ENCODE data around the gene LHPP.

LHPP gene

DNA sequence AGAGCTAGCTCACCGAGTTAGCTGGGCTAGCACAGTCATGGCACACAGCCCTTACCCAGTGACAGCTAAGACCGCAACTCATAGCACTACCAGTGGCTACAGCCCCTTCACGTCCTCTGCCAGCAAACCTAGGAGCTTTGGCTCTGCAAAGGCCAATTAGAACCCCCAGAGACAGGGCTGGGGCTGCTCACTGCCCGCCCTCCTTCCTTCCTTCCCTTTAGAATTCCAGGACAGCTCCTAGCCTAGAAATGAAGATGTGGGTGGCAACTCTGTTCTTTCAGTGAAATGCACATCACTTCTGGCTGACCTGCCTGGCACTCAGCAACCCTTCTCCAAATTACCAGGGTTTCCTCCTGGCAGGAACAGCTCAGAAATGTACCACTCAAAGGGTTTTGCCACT lies 182.6 kb downstream of the LHPP start:
- TF ChIP-seq GATA2 (IDR thresholded peaks at IDR 0.05; ENCODE audit: low read depth, low read length) (no peak), GATA3 (IDR thresholded peaks at IDR 0.05; ENCODE audit: low read depth, low read length) (no peak)

DNA sequence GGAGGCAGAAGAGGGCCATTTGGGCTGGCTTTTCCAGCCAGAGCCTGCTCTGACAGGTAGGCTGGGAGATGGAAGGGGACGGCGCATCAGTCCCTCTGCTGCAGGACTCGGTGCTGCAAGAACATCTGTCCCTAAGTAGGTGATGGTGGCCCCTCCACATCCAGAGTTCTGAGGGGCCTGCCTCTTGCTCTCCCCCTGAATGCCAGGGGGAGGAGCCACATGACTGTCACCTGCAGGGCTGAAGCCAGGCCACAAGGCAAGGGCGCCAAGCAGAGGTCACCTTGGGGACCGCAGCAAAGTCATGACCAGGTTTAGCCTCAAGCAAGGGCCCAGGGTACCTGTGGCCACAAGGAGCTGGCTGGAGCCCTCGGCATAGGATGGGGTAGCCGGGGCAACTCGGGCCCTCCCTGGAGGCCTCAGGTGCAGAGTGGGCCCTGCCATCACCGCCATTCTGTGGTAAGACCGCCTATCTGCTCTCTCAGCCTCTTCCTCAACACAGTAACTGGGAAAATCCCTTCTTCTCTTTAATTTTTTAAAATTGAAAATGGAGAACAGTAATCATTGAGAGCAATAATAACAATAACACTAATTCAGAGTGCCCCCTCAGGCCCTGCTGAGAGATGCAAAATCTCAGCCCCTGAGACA lies 183.3 kb downstream of the LHPP start:
- TF ChIP-seq GATA3 (IDR thresholded peaks at IDR 0.05; ENCODE audit: low read depth, low read length): no peak
- TF ChIP-seq GATA2 (IDR thresholded peaks at IDR 0.05; ENCODE audit: low read depth, low read length): no peak

DNA sequence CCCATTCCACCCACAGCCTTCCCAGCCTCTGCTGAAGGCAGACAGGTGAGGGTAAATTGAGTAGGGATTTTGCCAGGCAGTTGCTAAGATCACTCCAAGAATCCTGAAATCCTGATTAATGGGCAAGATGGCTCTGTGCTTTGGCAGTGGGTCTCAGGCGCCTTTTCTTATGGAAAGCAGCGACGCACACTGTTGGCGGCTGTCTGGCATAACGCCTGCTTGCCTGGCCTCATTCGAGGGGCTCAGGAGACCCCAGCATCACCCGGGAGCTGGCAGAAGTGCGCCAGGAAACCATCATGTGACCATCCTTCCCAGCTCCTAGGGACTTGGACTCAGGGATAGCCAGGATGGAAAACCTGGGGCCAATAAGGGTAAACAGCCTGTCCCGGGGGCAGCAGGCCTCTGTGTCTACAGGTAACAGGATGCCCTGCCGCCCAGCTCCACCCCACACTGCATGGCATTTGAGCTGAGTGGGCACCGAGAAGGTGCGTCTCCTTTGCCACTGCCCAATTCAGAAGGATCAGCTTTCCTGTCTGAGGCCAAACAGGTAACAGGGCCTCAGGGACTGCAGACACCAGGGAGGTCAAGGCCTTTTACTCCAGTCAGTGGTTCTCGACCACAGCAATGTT lies 184.0 kb downstream of the LHPP start:
- TF ChIP-seq GATA3 (IDR thresholded peaks at IDR 0.05; ENCODE audit: low read depth, low read length) (no peak), GATA2 (IDR thresholded peaks at IDR 0.05; ENCODE audit: low read depth, low read length) (no peak)

DNA sequence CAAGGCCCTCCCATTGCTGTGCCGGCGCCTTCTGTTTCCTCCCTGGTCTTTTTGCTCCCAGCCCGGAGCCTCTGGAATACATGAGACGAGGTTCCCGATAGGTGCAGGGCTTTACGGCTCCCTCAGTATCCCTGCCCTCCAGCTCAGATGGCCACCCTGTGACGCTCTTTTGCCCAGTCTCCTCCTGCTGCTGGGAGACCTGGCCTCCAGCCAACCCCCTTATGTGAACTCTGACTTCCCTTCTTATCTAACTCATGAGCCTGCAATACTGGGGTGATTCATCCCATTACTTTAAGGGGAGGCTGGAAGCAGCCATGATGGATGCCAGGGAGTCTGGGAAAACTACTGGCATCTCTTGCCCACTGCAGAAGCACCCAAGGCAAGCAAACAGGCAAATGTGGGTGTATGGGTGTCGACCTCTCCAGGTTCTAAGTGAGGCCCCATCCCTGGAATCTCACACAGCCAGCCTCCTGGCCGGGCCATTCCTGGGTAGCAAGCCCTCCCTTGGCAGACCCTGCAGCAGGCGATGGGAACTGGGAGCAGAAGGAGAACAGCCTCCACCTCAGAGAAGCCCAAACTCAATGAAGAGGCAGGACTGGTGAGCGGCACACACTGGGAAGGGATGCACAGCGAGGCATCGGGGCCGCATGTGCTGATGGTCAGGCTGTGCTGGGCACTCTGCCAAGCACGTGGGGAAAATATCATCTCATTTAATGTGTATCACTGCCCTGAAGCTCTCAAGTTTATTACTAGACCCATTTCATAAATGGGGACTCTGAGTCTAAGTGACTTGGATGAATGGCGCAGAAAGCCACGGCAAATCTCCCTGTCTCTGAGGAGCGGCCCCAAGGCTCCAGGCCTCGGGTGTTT lies 185.1 kb downstream of the LHPP start:
- TF ChIP-seq GATA2 (IDR thresholded peaks at IDR 0.05; ENCODE audit: low read depth, low read length) (no peak), GATA3 (IDR thresholded peaks at IDR 0.05; ENCODE audit: low read depth, low read length) (no peak)

- no peak for TF ChIP-seq GATA2 (IDR thresholded peaks at IDR 0.05; ENCODE audit: low read depth, low read length)
- no peak for TF ChIP-seq GATA3 (IDR thresholded peaks at IDR 0.05; ENCODE audit: low read depth, low read length)
Measured at GRCh38 chr10:124647421-124648130, 186.0 kb downstream of the LHPP start.

GRCh38 chr10:124648131-124648475 lies 186.5 kb downstream of the LHPP start:
- no peak for TF ChIP-seq GATA3 (IDR thresholded peaks at IDR 0.05; ENCODE audit: low read depth, low read length)
- no peak for TF ChIP-seq GATA2 (IDR thresholded peaks at IDR 0.05; ENCODE audit: low read depth, low read length)

DNA sequence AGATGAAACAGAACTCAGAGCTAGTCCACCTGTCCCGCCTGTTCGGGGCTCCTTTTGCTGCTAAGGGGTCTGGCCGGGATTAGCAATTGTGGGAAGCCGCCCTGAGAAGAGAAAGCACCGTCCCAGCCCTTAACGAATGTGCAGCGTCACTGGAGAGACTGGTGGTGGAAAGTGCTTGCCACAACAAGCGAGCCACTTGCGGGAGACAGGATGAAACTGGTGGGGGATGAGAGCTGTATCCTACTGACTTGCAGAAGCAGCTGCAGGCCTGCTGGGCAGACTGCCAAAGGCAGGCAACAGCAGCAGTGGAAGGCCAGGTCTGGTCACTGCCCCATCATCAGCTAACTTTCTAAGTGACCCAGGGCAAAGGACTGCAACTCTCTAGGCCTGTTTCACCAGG lies 187.1 kb downstream of the LHPP start:
- no peak for TF ChIP-seq GATA2 (IDR thresholded peaks at IDR 0.05; ENCODE audit: low read depth, low read length)

DNA sequence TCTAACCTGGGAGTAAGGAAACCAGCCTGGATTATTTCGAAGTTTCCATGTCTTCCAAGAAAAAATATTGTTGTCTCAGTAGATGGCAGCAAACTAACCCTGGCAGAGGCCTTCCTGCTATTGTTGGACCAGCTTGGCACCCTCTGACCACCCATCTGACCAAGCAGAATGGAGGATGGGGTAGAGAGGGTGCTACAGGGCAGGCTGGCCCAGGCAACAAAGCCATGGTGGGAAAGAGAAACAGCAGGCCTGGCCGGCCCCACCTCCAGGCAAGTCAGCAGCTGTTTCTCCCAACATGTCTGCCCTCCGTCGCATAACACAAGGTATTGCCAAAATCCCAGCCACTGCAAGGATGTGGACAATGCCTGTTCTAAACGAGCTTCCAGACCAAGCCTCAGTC lies 187.6 kb downstream of the LHPP start:
- TF ChIP-seq GATA3 (IDR thresholded peaks at IDR 0.05; ENCODE audit: low read depth, low read length) (no peak), GATA2 (IDR thresholded peaks at IDR 0.05; ENCODE audit: low read depth, low read length) (no peak)

DNA sequence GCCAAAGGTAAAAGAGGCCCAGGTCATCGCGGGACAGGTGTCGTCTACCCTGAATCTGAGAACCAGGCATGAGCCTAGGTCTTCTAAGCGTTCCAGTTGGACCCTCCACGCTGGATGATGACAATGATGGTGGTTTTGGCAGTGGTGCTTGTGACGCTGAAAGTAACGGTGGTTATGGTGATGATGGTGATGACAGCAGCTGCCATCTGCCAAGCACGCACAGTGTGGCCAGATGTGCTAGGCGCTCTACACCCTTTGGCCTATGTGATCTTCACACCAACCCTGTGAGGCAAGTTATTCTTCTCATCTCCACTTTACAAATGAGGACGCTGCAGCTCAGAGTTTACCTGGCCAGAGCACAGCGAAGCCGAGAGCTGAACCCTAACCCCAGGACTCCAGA lies 188.6 kb downstream of the LHPP start:
- no peak for TF ChIP-seq GATA2 (IDR thresholded peaks at IDR 0.05; ENCODE audit: low read depth, low read length)
- TF ChIP-seq GATA3 (IDR thresholded peaks at IDR 0.05; ENCODE audit: low read depth, low read length): no peak

DNA sequence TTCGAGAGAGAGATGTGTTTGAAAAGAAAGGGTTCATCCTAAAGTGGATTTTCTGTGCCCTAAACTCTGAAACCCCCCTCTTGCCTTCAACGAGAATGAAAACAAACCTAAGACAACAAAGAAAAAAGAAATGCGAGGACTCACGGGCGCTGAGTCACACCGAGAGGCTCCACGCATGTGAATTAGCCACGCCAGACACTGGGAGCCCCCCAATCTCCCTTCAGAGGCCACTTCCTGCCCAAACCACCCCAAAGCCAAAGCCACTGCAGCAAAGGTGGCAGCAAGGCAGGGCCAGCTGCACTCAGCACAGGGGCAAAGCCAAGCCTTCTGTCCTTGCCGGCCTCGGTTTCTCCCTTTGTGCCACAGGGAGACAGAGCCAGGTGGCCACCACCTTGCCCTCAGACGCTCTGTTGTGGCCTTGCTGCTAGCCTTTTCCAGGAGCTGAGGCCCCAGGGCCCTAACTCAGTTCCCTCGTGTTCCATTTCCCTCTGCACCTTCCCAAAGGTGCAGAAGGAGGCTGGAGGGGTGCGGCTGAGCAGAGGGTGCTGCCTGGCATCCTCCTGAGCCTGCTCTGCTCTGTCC lies 189.3 kb downstream of the LHPP start:
- TF ChIP-seq GATA2 (IDR thresholded peaks at IDR 0.05; ENCODE audit: low read depth, low read length) (no peak), GATA3 (IDR thresholded peaks at IDR 0.05; ENCODE audit: low read depth, low read length) (no peak)

DNA sequence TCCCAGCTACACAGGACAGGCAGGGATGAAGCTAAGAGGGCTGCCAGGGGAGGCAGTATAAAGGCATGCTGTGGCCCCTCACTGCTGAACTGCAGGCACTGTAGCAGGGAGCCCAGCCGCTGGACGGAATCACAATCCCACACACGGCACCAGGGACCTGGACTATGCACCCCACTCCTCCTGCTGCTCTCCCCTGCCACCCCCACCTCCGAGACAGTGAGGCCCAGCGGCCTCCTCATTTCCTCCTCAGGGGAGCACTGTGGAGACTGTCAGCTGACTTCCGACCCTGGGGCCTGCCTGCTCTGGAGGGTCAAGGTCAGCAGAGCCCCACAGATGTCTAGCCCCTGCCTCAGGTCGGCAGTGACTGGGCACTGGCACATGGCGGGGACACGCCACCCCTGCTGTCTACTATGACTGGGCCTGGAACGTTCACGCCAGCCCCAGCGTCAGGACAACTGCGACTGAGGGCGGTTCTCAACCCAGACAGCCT lies 189.8 kb downstream of the LHPP start:
- TF ChIP-seq GATA2 (IDR thresholded peaks at IDR 0.05; ENCODE audit: low read depth, low read length) (no peak), GATA3 (IDR thresholded peaks at IDR 0.05; ENCODE audit: low read depth, low read length) (no peak)

- TF ChIP-seq GATA3 (IDR thresholded peaks at IDR 0.05; ENCODE audit: low read depth, low read length) (no peak), GATA2 (IDR thresholded peaks at IDR 0.05; ENCODE audit: low read depth, low read length) (no peak)
Measured at GRCh38 chr10:124652200-124652599, 190.6 kb downstream of the LHPP start.

- TF ChIP-seq GATA2 (IDR thresholded peaks at IDR 0.05; ENCODE audit: low read depth, low read length) (no peak), GATA3 (IDR thresholded peaks at IDR 0.05; ENCODE audit: low read depth, low read length) (no peak)
Measured at GRCh38 chr10:124652701-124653100, 191.1 kb downstream of the LHPP start.

DNA sequence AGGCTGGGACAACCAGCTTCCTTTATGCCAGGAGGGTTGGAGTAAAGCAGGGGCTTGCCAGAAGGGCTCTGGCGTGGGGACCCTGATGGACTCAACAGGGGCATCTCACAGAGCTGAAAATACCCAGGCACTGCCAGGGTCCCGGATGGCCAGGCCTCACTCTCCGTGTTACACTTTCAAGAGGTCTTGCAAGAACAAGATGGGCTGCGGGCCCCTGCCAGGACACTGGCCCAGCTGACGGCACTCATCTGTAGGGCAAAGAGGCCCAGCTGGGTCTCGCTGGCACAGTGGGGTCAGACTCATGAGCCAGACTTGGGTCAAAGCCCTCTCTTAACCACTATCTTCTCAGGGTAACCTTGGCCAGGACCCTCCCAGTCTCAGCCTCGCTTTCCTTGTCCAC lies 191.7 kb downstream of the LHPP start:
- TF ChIP-seq GATA3 (IDR thresholded peaks at IDR 0.05; ENCODE audit: low read depth, low read length): no peak
- no peak for TF ChIP-seq GATA2 (IDR thresholded peaks at IDR 0.05; ENCODE audit: low read depth, low read length)

Measured in SH-SY5Y (cell line).